ENCODE data around the gene TRAPPC6A. TPM values are rescaled to one million over a fixed set of nuclear protein-coding genes. Genes with fewer than 3 reads are reported as not detected.

TRAPPC6A gene
- total RNA-seq, 1 experiment from 2014 or later: 59.9 TPM

GRCh38 chr19:45135176-45135885, 42.7 kb downstream of the TRAPPC6A start:
- H2BK12ac ChIP-seq (ENCODE audit: insufficient read length, low read depth, low read length): no peak overlapping the region
- no peaks in the 10 kb centered on the region; the same call in 1 of the 2 replicates for H3K79me2 ChIP-seq (ENCODE audit: insufficient read depth, low read length)
- no peaks in the 10 kb centered on the region for H3K9me3 Mint-ChIP-seq
- H3K23ac ChIP-seq (ENCODE audit: insufficient read length, low read depth, low read length): no peak overlapping the region
- H3T11ph ChIP-seq (ENCODE audit: low read length): no peak overlapping the region
- no peak overlapping the region for H3K56ac ChIP-seq (ENCODE audit: insufficient read length, low read depth, low read length)
- no peak overlapping the region for H2AK5ac ChIP-seq (ENCODE audit: insufficient read length, low read length)
- H3K79me1 ChIP-seq (ENCODE audit: insufficient read depth, low read depth, low read length, poor library complexity, severe bottlenecking): no peaks in the 10 kb centered on the region
- no peak for TF ChIP-seq CTCF (conservative IDR thresholded peaks at IDR 0.05)
- no peaks in the 10 kb centered on the region; the same call in 1 of the 2 replicates for H3K4me1 ChIP-seq (ENCODE audit: insufficient read depth, low read length)
- no peaks in the 10 kb centered on the region for H3K9me3 ChIP-seq (ENCODE audit: control insufficient read depth, low read depth, low read length)
- H3K4me3 Mint-ChIP-seq: no peak overlapping the region
- H2BK5ac ChIP-seq (ENCODE audit: insufficient read length, low read length): no peak overlapping the region
- H3K27ac ChIP-seq (ENCODE audit: insufficient read length, low read depth, low read length): no peak overlapping the region
- peak overlapping the region in 2 of 3 experiments; percentile 31 to 87; a peak in 2 of 7 replicates for H3K27ac Mint-ChIP-seq
- H3K36me3 Mint-ChIP-seq (ENCODE audit: insufficient read depth in 1 of 3, low read depth in 3 of 3): peaks cover 0 to under 1% (median 0%) of the 10 kb centered on the region in 3 experiments; a peak in 2 of 7 replicates
- no peak overlapping the region for H3K9ac ChIP-seq (ENCODE audit: extremely low read depth, insufficient read length, low read length)
- H3K18ac ChIP-seq (ENCODE audit: insufficient read length, low read depth, low read length): no peak overlapping the region
- H2AFZ ChIP-seq (ENCODE audit: low read length): no peak overlapping the region
- H2BK15ac ChIP-seq (ENCODE audit: low read depth, low read length): no peak overlapping the region
- no peak overlapping the region for H3K4me2 ChIP-seq (ENCODE audit: insufficient read depth, insufficient read length, low read length)
- H2BK20ac ChIP-seq (ENCODE audit: low read depth, low read length, poor library complexity, severe bottlenecking): no peak overlapping the region
- H3K27me3 Mint-ChIP-seq (ENCODE audit: low read depth): no peaks in the 10 kb centered on the region
- no peak overlapping the region for H4K5ac ChIP-seq (ENCODE audit: insufficient read length, low read depth, low read length)
- no peaks in the 10 kb centered on the region for H3K27me3 ChIP-seq (ENCODE audit: insufficient read depth, low read length)
- H3K23me2 ChIP-seq (ENCODE audit: insufficient read length, low read depth, low read length, poor library complexity, severe bottlenecking): peaks cover 4% of the 10 kb centered on the region
- DNase-seq: no peak
- H3K4ac ChIP-seq (ENCODE audit: low read depth, low read length): no peak overlapping the region
- no peaks in the 10 kb centered on the region for H4K20me1 ChIP-seq (ENCODE audit: control insufficient read depth, insufficient read depth, insufficient read length)
- no peak overlapping the region for H4K91ac ChIP-seq (ENCODE audit: insufficient read length, low read depth, low read length)
- H3K14ac ChIP-seq (ENCODE audit: insufficient read depth, low read length): peak overlapping the region; percentile 46; the same call in 1 of the 2 replicates
- peaks cover 39 to 40% of the 10 kb centered on the region in 2 experiments for H3K4me1 Mint-ChIP-seq
- no CpG with 5 or more reads among the region's 21 CpGs for WGBS (ENCODE audit: extremely low coverage, insufficient read length, low lambda C conversion rate)
- no peak overlapping the region for H2BK120ac ChIP-seq (ENCODE audit: low read depth, low read length, poor library complexity, severe bottlenecking)
- H4K8ac ChIP-seq (replicated peaks; ENCODE audit: insufficient read length, low read depth, low read length): no peak overlapping the region

Data from H9 (cell line).